GM11168 (cell line): Measurements from ENCODE around the gene CTNNB1.

Source experiments
- in situ Hi-C: fragments of 300-500 bp; cut with MboI; formaldehyde crosslinking; loops from one replicate; pipeline ENCODE4 v1.12.0; 2022; ENCODE audit warnings: low sequenced_read_pairs; ENCODE audit not compliant: unreplicated experiment

Gene CTNNB1

DNA sequence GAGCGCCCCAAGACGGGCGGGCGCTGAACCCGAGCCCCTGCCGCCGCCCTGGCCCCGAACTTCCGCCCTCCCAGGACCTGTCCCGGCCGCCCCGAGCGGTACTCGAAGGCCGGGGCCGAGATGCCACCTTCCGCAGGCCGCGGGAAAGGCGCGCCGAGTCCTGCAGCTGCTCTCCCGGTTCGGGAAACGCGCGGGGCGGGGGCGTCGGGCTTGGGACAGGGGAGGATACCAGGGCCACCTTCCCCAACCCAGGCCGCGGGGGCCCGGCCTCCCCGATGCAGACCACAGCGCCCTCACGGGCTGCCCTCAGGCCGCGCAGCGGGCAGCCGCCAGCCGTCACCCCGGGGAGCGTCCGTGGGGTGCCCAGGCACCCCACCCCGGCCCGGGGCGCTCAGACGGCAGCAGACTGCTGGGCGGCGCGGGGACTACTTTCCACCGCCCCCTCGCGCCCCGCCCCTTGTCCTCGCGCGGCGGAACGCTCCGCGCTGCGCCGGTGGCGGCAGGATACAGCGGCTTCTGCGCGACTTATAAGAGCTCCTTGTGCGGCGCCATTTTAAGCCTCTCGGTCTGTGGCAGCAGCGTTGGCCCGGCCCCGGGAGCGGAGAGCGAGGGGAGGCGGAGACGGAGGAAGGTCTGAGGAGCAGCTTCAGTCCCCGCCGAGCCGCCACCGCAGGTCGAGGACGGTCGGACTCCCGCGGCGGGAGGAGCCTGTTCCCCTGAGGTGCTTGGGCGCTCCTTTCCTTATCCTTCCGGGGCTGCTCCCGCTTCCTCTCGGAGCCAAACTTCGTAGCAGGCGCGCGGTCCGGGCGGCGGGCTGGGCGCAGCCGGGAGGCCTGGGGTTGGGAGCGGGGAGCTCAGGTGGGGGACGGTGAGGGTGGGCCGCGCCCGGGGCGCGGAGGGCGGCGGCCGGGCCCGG is at the start of gene CTNNB1:
TSS of gene CTNNB1 (plus strand) at position 556 of the 916 bp plus-strand sequence. CDS start 24,564 bp downstream, outside the sequence.
- in situ Hi-C loops = no loop called here

DNA sequence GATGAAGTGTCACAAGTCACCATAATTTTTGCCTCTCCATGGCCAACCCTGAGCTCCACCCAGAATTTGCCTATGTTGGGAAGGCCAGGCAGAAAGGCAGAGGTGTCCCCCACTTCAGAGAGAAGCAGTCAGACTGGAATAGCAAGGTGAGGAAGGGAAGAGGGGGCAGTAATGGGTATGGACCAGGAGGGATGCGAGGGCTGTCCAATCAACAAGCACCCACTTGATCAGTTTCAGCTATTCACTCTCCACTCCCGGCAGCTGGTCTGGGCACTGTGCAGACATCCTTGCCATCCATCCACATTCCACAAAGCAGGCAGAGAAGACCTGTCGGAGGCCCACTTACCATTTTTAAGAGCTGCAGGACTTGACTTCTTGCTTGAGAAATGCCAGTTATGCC is 43.5 kb upstream of the CTNNB1 start:
- in situ Hi-C loops = no loop called here

DNA sequence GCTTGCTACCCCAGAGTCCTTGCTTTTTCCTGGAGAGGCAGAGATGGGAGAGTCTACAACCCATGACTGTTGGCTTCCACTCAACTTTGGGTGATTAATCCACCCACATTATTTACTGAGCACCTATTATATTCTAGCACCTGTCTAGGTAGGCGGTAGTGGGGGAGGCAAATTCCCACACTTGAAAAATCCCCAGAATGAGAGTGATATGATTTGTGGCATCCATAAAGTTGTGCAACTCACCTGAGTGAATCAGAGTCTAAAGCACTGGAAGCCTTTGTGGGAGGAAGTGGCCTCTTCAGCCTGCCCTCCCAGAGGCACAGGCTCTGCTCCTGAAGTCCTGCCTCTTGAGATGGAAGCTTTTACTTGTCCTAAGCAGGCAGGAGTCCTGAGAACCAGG is 40.4 kb upstream of the CTNNB1 start:
- in situ Hi-C loops = no loop called here

DNA sequence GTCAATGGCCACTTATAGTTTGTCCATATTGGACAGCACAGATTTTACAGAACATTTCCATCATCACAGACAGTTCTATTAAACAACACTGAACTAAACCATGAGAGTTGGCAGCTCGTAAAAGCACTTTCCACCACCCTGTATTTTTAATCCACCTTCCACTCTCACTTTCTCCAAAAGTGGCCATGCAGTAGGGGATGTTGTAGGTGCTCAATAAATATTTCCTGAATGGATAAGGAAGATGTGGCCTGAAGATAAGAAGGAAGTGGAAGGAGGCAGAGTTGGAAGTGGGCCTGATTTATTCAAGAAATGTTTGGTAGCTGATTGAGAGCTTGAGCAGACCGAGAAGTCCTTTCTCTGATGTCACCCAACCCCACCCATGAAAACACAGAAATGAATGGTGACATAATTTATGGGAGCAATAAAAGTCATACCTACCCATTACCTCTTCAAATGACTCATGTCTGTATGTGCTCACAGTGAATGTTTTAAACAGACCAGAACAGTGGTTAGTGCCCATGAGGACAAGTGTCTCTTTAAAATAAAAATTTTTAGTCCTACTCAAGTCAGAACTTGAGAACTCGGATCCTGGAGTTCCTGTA is 39.6 kb upstream of the CTNNB1 start:
- in situ Hi-C loops = no loop called here

DNA sequence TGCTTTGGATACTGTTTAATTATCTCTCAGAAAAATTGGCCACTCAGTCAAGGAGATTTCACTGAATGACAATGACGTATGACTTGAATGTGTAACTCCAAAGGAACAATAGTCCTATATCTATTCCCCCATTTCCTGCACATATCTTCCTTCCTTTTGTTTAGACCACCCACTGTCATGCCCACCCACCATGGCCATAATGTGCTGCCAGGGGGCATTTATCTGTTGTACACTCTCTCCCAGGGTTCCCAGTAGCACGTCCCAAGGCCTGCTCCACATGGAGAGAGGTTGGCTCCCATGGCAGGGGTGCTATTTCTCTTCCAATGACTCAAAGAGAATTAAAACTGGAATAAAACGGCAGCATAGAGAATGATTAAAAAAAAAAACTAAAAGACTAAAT is 36.8 kb upstream of the CTNNB1 start:
- in situ Hi-C loops = no loop called here

DNA sequence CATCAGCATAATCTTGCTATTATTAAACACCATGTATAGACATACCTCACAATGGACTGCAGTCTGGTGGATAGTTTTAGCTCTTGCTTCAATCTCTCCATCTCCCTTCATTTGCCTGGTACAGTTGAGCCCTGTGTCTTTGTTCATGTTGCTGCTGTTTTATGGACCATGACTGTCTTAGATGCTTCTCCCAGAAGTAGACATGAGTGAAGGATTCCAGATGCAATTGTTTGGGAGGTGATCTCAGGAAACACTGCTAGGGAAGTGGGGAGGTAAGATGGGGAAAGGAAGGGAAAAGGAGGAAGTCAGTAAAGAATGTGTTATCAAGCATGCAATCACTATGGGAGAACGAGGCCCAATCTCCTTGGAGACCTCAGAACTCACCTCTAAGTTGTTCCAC is 36.3 kb upstream of the CTNNB1 start:
- in situ Hi-C loops = no loop called here

DNA sequence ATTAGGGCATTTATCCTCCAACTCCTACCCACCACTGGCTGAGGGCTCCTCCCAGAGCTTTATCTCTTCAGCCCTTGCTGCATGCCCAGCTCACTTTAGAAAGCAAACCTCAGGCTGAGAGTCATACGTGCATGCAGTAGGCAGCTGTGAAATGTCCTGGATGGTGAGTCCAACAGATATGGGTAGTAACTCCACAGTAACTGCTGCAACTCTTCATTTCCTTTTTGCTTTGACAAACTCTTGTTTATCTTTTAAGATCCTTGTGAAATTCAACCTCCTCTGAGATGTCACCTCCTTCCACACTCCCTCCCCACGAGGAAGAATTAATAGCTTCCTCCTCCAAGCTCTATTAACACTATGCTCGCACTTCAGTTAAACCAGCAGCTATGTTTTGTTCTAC is 35.9 kb upstream of the CTNNB1 start:
- in situ Hi-C loops = no loop called here

DNA sequence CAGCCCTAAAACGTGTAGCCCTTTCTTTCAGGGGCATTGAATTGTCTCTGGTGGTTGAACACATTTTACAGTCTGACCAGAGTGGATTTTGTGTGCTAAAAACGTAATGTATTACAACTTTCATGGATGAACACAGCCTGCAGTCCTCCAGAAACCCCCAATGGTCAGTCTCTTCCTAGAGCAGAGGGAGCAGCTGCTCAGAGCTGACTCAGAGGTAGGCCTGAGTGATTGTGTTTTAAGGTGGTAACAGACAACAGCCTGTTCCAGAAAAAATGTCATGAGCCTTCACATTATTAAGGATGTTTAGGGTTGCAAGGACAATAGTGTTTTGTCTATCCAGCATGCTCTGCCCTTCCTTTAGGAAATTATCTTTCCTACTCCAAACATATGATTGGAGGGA is 34.5 kb upstream of the CTNNB1 start:
- in situ Hi-C loops = no loop called here

DNA sequence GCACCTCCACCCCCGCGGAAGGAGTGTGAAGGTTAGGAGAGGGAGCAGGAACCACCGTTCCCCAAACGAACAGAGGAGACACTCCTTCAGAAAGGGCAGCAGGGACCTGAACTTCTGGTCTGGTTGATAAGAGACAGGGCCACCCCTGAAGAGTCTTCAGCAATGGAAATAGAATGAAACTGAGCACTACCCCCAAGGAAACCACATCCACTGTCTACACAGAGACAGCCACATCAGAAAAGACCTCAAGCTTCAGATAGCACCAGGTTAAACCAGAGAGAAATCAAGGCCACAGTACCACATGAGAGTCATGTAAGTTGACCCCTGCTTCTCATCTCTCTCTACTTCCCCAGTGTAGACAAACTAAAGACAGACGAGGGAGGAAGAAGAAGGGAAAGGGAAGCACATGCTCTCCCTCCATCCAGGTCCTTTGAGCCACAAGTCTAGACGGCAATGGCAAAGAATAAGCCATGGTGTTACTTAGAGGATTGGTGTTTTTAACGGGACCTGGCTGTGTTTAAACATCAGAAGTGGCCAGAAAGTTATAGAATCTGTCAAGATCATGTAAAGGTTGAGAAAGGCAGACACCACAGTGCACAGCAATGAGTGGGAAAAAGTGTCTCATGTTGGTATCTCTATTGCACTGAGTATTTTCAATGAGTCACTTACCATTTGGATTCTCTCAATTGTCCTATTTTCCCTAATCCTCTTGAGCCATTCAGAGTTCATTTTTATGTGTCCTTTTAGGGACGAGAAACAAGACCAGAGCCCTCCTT is 31.4 kb upstream of the CTNNB1 start:
- in situ Hi-C loops = no loop called here

DNA sequence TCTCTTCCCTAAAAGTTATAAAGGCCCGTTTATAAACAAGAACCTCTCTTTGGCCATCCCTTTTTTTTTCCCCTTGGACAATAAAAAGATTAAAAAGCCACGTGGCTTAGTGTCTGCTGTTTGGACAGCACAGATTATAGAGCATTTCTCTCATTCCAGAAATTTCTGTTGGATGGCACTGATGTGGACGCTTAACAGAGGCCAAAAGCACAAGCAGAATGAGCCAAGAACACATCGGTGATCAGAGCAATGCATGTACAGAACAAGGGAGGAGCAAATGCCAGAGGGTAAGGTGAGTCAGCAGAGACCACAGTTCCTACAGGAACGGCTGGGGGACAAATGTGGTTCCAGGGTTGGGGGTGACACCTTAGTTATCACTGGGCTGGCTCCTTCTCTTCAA is 30.3 kb upstream of the CTNNB1 start:
- in situ Hi-C loops = no loop called here

DNA sequence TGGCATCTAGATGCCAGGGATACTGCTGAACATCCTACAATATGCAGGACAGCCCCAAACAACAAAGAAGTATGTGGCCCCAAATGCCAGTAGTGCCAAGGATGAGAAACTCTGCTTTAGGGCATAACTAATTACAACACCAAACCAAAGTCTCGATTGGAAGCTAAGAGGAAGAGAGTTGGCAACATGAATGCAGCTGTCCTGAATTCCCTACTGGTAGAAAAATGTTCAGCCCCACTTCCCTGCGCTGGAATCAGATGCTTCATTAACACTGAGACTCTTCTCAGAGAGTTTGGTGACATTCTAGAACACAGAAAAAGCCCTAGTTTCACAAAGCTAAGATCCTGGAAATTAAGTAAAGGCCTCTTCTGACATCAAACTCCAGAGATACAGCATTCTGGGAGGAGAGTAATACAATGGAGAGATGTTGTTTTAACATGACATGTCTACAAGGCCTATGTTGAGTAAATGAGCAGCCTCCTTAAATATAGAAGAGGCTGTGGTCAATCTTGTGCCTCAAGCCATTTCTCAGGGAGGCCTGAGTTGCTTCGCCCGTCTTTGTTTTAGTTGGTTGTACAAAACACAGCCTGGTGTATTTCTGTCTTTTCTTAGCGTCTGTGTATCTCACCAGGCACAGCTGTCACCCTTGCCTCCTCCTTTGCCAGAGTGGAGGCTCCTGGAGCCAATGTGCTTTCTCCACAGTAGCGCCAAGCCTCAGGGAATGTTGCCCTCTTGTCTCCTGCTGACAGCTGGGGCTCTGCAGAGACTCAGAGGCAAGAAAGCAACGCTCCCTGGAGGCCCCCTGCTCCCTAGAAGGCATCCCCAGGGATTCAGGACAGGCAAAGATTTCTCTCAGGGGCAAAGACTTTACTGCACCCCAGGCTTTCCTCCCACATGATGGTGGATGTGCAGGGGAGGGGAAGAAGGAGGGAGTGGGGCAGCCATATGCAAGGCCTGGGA is 25.1 kb upstream of the CTNNB1 start:
- in situ Hi-C loops = no loop called here

DNA sequence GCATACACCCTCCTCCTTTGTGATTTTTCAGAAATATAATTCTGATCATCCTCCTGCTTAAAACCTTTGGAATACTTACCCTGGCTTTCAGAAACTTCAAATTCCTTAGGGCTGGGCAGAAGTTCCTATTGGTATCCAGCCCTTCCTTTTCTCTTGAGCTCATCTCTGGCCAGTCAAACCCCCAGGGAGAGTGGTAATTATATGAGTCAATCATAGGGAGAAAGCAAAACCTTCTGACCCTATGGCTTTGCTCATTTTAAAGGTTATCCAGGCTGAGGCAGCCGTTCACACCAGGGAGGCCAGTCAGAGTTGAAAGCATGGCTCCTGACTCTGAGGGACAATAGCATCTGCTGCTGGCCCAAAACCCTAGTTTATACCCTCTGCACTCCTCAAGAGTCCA is 23.9 kb upstream of the CTNNB1 start:
- in situ Hi-C loops = no loop called here

DNA sequence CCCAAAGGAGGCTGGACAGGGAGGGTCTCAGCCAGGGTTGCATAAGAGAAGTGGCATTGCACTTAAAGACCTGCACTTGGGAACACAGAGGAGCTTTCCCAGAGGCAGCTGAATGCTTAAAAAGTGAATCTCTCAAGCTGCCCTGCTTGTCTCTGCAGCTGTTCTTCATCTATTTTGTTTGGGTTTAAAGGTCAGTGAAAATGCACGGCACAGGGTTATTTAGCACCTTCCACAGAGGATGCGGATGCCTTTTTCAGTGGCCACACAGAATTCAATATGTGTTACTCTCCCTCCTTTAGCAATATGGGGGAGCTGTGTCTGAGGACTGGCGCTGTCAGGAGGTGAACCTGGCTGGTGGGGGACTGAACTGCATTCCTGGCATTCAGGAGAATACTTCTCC is 22.7 kb upstream of the CTNNB1 start:
- in situ Hi-C loops = no loop called here

DNA sequence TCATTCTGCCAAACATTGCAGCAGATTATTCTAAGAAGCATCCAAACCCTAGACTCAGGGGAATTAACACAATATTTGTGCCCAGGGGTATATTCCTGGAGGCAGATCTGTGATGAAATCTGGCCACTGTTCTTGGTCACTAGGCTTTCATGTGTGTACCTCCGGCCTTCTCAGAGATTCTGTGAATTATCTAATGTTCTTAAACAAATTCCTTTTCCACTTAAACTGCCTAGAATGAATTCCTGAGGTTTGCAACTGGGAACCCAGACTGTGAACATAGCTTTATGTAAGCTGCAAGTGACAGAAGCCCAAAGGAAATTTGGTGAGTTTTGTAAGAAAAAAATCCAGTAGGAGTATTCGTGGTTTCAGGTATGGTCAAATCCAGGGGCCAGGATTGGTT is 20.7 kb upstream of the CTNNB1 start:
- in situ Hi-C loops = no loop called here

DNA sequence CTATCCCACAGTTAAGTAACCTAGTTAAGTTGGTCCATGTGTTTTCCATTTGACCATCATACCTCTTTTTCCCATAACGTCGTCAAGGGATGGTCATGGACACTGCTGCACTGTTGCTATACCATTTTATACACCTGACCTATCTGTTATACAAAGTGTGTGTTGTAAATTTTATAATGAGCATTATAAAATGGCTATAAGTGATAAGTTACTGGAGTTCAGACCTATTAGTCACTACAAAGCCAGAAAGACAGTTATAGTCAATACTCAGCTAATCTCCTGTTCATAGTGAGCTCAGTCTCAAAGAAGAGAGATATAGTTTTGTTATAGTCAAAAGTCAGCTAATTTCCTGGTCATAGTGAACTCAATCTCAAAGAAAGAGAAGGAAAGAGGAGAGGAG is 18.9 kb upstream of the CTNNB1 start:
- in situ Hi-C loops = no loop called here

DNA sequence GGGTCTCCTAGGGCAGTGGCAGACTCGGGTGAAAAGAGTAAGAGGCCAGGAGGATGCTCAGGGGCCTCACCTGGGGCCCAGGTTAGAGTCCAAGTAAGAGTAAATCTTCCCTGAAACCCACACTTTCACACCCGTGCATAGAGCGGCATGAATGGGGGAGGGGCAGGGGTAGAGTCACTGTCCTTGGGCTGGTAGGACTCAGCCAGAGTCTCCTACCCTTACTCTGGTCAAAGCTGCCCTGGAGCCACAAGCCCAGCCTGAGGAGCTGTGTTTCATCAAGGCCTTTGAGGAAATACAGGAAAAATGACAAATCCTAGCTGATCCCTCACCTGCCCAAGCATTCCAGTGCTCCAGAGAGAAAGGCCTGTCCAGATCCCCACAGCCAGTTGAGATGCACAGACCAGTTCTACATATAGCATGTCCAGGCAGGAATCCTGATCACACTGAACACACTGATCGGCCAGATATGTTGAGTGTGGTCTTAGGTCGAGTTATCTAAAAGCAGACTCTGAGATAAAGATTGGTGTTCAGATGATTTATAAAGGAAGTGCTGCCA is 16.7 kb upstream of the CTNNB1 start:
- in situ Hi-C loops = no loop called here

DNA sequence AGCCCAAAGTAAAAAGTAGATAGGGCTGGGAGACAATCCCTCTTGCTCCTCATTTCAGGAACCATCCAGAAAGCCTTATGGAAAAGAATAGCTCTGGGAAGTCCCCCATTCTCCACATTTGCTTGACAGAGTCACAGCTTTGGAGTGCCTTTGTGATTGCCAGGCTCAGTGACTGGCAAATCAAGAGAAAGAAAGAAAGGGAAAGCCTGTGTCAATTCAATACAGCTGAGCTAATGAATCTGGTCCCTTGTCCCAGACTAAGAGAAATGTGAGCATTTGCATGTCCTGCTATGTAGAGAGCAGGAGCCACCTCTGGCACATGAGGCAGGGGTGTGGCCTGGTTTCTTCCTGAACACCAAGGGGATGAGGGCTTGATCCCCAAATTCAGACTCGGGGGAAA is 14.9 kb upstream of the CTNNB1 start:
- in situ Hi-C loops = no loop called here

DNA sequence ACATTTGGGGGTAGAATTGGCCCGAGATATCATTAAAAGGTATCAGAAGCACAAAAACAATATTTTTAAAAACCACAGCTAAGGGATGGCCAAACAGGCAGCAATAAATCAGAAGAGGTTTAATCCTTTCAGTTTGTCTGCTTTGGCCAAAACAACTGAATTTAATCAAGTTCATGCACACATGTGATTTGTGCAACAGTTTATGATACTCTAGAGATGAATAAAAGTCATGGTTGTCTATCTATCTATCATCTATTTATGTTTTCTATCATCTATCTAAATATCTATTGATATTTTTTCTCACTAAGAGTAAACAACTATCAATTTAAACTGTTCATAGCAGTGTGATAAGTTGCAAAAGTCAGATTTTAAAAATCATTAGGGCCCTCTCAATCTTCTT is 13.0 kb upstream of the CTNNB1 start:
- in situ Hi-C loops = no loop called here

DNA sequence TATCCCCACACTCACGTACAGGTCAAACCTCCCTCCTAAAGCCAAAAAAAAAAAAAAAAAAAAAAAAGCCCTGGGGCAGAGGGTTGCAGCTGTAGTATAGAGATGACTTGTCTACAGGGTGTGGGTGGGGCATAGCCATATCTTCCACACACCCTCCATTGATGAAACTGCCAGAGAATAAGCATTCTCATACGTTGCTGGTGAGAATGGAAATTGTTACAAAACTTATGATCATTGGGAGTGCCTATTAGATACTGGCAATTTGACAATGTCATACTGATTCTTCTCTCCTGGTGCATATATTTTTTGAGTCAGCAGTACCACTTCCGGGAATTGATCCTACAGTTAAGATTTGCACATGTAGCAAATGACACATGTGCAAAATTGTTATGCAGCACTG is 11.0 kb upstream of the CTNNB1 start:
- in situ Hi-C loops = no loop called here
